Measurements from ENCODE around the gene FLNB. TPM values are rescaled to one million over a fixed set of nuclear protein-coding genes. Genes with fewer than 3 reads are reported as not detected.

FLNB gene
- total RNA-seq, 1 donor from 2014 or later, result 34.8 TPM

DNA sequence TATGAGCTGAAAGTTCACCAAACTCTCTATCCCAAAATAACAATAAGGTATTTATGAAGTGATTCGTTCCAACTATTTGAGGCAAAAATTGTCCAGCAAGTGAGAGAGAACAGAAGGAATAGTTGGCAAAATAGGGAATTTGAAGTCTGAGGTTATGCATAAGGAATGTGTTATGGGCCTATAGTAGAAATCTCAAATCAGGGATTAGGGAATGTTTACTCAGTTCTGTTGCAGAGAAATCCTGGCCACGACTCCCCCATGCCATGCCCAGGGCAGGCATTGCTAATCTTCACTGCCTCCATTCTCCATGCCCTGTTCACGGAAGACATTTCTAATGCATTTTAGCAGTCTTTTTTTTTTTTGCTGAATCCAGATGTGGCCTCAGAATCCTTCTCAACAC, 58.6 kb downstream of the FLNB start:
- H3K4me3 ChIP-seq, result no peak overlapping the region
- DNase-seq, result no peak
- H3K27me3 ChIP-seq (ENCODE audit: low read depth), result no peaks in the 10 kb centered on the region
- intact Hi-C loops (cut with micrococcal nuclease), result no loop called here
- no peak overlapping the region for H3K27ac ChIP-seq (replicated peaks)
- no peak for TF ChIP-seq CTCF (IDR thresholded peaks at IDR 0.05; ENCODE audit: borderline replicate concordance)
- H3K36me3 ChIP-seq, result no peaks in the 10 kb centered on the region
- no peaks in the 10 kb centered on the region for H3K9me3 ChIP-seq (replicated peaks)
- peaks cover 38% of the 10 kb centered on the region for H3K4me1 ChIP-seq

DNA sequence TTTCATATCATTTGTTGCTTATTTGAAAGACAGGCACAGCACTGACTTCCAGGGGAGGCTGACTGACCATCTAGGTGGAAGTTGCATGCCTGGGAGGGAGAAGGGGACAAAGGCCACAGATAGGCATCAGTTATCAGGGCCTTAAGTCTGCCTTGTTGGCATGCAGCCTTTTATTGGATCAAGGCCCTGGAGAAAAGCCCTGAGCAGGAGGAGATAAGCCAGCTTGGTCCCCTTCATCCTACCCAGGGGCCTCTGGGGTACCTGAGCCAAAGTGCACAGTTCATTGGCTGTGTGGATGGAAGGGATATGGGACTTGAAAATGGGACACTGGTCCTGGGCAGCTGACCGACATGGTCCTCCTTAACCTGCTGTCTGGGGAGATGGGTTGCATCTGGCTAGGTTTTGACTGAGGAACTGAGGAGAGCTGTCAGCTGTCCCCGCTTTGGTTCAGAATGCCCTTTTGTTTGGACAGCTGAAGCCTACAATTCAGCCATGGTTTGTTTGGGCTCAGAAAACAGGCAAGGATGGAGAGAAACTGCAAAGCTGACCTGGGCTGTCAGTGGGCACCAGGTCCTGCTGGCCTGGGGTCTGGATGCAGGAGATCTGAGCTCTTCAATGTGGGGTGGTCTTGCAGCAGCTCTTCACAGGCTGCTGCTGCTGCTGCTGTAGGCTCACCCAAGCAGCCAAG, 60.0 kb downstream of the FLNB start:
- intact Hi-C loops (cut with micrococcal nuclease), result no loop called here
- Histone ChIP-seq H3K27me3 (ENCODE audit: low read depth) (no peaks in the 10 kb centered on the region), H3K4me1 (peaks cover 34% of the 10 kb centered on the region), H3K9me3 (replicated peaks) (no peaks in the 10 kb centered on the region), H3K36me3 (no peaks in the 10 kb centered on the region), H3K27ac (replicated peaks) (no peak overlapping the region), H3K4me3 (no peak overlapping the region)
- no peak for TF ChIP-seq CTCF (IDR thresholded peaks at IDR 0.05; ENCODE audit: borderline replicate concordance)
- DNase-seq, result no peak

- no peak overlapping the region for H3K27ac ChIP-seq (replicated peaks)
- H3K9me3 ChIP-seq (replicated peaks), result no peaks in the 10 kb centered on the region
- H3K36me3 ChIP-seq, result no peaks in the 10 kb centered on the region
- no peaks in the 10 kb centered on the region for H3K27me3 ChIP-seq (ENCODE audit: low read depth)
- peaks cover 45% of the 10 kb centered on the region for H3K4me1 ChIP-seq
- intact Hi-C loops (cut with micrococcal nuclease), result no loop called here
- DNase-seq, result no peak
- no peak overlapping the region for H3K4me3 ChIP-seq
- TF ChIP-seq CTCF (IDR thresholded peaks at IDR 0.05; ENCODE audit: borderline replicate concordance), result no peak
Measured at GRCh38 chr3:58071480-58071971, 63.3 kb downstream of the FLNB start.

DNA sequence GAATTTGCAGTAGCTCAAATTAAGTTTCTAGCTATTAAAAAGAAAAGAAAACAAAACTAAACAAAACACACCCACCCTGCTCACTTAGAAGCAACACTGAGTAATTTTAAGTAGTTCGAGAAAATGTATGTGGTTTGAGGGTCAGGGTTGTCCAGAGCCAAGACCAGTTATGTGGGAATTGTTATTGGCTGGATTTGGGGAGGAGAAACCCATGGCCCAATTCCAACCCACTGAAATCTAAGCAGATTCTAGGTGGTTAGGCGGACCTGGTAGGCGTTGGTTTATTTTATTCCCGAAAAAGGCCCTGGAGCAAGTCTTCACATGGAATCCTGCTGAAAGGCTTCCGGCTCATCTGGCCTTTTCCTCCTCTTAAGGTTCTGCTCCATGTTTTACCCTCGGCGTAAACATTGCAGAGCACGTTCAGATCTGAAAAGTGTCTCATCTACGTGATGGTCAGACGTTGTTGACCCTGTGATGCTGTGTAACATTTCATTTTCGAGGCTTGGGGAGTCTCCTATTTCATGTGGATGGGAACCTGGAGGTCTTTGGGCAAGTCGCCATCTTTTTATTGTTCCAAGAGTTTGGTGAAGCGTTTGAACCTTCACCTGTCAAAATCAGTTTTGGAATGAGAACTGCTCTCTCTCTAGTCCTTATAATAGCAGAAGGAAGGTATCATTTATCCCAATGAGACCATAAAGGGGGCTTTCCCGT, 64.0 kb downstream of the FLNB start:
- H3K36me3 ChIP-seq, result peaks cover 4% of the 10 kb centered on the region
- TF ChIP-seq CTCF (IDR thresholded peaks at IDR 0.05; ENCODE audit: borderline replicate concordance), result no peak
- no peaks in the 10 kb centered on the region for H3K9me3 ChIP-seq (replicated peaks)
- no peak overlapping the region for H3K4me3 ChIP-seq
- no peak overlapping the region for H3K27ac ChIP-seq (replicated peaks)
- peaks cover 41% of the 10 kb centered on the region for H3K4me1 ChIP-seq
- no peak for DNase-seq
- intact Hi-C loops (cut with micrococcal nuclease), result no loop called here
- no peaks in the 10 kb centered on the region for H3K27me3 ChIP-seq (ENCODE audit: low read depth)

- no peak for TF ChIP-seq CTCF (IDR thresholded peaks at IDR 0.05; ENCODE audit: borderline replicate concordance)
- intact Hi-C loops (cut with micrococcal nuclease), result no loop called here
- Histone ChIP-seq H3K36me3 (peaks cover 10% of the 10 kb centered on the region), H3K9me3 (replicated peaks) (no peaks in the 10 kb centered on the region), H3K4me3 (no peak overlapping the region), H3K27ac (replicated peaks) (peak overlapping the region; percentile 2), H3K4me1 (peaks cover 39% of the 10 kb centered on the region), H3K27me3 (ENCODE audit: low read depth) (no peaks in the 10 kb centered on the region)
- DNase-seq, result no peak
Measured at GRCh38 chr3:58072763-58073130, 64.5 kb downstream of the FLNB start.

Data from left ventricle myocardium inferior (tissue), 1 donor.